HG03460 (cell line): ENCODE data around the gene PAX8.

Experiments
- ATAC-seq: cut with Tn5 transposase; IDR thresholded peaks from one replicate; pipeline ENCODE4 v1.9.1; 2021; ENCODE audit not compliant: unreplicated experiment

Gene PAX8

GRCh38 chr2:113209011-113209645 is 69.6 kb downstream of the PAX8 start:
- ATAC-seq = no peak

DNA sequence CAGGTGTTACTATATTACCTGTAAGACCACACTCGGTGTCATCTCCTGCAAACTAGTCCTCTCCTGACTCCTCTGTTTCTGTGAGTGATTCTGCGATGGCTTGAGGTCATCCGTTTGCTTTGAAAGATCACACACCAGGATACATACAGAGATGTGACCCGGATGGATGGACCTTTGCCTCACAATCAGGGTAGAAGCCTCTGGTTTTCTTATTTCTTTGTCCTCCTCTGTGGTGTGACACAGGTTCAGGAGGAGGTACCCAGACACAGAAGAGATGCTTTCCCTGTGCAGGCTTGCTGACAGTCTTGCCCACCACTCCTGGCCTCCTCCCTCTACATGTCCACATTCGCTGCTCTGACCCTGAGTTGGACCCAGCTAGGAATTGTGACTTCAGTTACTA is 70.3 kb downstream of the PAX8 start:
- no peak for ATAC-seq

DNA sequence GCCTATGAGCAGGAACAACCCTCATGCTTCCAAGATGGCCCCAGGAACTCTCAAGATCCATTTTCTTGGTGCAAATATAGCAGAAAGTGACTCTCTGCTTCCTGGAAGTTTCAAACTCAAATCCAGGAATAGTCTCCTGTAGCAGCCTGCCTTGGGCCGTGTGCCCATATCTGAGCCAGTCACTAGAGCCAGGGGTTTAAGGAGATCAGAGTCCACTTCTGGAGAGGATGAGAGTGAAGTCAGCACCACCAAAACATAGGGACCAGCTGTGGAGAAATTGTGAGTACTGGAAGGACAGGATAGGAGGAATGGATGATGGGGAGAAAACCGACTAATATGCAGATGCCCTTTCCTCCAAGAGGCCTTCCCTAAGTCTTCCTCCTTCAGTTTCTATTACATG is 71.7 kb downstream of the PAX8 start:
- no peak for ATAC-seq

DNA sequence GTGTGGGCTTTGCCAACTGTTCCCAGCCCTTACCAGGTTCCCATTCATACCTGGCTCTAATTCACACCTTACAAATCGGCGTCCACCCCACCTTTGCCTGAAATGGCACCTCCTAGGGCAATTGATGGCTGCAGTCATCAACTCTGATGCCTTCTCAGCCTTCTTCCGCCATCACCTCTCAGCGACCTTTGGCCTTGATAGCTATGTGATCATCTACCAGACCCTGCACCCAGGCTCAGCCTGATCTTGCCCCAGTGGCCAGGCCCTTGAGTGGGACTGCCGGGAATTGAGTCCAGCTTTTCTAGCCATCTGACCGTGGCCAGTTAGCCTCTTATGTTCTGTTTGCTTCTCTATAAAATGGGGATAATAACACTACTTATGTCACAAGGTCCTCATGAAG is 72.5 kb downstream of the PAX8 start:
- no peak for ATAC-seq

GRCh38 chr2:113203901-113204519 is 74.7 kb downstream of the PAX8 start:
- no peak for ATAC-seq

DNA sequence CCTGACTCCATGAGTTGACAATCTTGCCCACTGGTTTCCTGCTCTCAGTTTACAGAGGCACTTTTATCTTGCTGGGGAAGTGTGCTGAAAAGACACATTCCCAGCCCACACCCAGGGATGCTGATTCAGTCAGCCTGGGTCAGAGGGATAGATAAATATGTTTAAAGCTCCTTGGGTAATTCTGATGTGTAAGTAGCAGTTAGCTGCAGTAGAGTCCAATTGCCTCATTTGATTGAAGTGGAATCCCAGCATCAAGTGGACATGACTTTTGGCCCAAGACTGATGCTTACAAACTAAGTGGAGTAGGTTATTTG is 75.5 kb downstream of the PAX8 start:
- ATAC-seq = no peak

- ATAC-seq = no peak
Observed at GRCh38 chr2:113202305-113203216, 76.2 kb downstream of the PAX8 start.

- ATAC-seq = no peak
Observed at GRCh38 chr2:113201496-113202304, 77.0 kb downstream of the PAX8 start.

DNA sequence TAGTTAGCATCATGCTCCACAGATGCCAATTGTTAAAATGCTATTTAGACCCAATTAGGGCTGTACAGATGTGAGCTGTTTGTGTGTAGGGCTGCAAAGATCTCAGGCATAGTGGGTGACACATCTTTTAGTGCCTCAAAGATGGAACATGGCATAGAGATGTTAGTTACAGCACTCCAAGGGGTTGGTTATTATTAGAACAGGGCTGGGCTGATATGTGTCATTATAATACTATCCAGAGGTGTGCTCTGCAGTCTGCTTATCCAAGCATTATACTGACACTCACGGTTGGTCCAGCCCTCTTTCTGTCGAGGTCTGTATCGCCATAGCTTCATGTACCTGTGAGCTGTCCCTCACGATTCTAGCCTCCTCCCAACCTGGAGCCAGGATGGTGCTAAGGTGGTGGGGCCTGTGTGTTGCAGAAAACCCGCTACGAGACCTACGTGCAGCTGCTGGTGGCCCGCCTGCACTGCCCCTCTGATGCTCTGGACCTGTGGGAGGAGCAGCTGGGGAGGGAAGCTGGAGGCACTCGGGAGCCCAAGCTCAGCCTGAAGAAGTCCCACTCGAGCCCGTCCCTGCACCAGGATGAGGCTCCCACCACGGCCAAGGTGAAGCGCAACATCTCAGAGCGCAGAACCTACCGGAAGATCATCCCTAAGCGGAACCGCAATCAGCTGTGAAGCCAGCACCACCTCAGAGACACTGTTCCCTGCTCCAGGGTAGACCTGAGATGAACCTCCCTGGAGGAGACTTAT is 77.8 kb downstream of the PAX8 start:
- no peak for ATAC-seq

DNA sequence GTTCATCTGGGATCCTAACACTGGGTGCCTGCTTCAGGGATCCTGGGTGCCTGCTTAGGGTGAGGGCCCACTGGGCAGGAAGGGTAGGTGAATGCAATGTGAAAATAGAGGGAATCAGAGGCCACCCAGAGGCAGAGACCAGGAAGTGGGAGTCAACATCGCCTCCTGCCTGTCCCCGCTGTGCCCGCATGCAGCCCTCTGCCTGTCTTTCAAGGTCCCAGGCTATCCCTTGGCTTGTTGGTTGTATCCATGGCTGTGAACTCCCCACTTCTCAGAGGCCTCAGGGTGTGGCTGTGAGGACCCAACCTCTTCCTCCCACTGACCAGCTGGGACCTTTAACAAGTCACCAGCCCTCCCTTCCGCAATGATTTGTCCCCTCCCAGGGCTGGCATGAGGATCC is 78.5 kb downstream of the PAX8 start:
- ATAC-seq = no peak

- ATAC-seq = peak; percentile 86
Observed at GRCh38 chr2:113198790-113199612, 79.7 kb downstream of the PAX8 start.

GRCh38 chr2:113198048-113198789 is 80.5 kb downstream of the PAX8 start:
- peak; percentile 8 for ATAC-seq

GRCh38 chr2:113197347-113198047 is 81.2 kb downstream of the PAX8 start:
- ATAC-seq = no peak

DNA sequence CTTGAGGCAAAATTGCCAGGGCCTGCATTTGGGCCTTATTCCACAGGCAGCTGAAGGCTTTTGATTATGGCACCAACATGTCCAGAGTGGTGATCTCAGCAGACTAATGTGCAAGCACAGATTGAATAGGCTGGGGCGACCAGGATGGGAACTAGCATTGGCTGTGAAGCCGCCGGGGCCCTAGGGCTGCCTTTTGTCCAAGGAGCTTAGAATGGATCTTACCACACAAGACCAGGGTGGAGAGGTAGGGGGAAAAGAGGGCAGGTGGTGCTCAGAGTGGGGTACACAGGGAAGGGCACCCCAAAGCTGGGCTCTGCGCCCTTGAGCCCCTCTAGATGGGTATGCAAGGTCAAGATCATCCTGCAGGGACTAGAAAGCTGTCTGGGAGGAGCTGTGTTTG is 81.9 kb downstream of the PAX8 start:
- no peak for ATAC-seq

GRCh38 chr2:113195923-113196501 is 82.7 kb downstream of the PAX8 start:
- ATAC-seq = no peak

DNA sequence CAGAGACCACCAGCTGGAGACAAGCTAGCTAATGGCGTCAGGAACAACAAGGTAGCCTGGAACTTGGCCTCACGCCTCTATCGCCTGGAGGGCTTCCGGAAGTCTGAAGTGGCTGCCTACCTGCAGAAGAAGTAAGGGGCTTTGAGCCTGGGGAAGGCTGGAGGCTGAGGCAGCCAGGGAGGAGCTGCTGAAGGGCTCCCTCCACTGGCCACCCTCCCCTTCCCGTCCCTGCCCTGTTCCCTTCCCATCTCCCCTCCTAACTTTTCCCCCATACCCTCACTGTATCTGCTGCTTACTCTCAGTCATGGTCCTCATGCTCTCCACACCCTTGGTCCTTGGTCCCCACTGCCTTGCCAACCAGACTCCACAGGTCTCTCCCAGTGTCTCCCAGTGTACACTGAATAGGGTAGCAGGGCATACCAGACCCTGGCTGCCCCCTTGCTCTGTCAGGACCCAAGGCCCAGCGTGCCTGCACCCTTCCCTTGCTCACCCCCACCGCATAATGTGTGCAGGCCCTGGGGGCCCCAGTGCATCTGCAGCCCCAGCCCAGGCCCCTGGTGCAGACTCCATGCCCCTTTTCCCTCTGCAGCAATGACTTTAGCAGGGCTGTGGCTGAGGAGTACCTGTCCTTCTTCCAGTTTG is 86.1 kb downstream of the PAX8 start:
- ATAC-seq = no peak

DNA sequence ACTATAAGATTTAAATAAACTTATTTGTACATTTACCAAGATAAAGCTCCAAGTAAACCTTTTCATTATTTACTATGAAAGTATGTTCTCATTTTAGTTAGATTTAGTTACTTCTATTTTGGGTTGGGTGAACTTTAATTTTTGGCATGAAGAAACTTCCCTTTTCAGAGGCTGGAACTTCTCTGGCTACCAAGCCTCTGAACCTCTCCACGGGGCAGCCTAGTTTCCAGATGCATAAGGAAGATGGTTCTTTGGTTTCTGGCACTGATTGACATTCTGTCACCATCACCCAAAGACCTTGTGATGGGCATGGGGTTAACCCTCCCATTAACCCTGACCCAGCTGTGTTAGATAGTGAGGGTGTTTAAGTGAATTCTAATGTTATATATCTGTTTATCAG is 87.8 kb downstream of the PAX8 start:
- no peak for ATAC-seq

DNA sequence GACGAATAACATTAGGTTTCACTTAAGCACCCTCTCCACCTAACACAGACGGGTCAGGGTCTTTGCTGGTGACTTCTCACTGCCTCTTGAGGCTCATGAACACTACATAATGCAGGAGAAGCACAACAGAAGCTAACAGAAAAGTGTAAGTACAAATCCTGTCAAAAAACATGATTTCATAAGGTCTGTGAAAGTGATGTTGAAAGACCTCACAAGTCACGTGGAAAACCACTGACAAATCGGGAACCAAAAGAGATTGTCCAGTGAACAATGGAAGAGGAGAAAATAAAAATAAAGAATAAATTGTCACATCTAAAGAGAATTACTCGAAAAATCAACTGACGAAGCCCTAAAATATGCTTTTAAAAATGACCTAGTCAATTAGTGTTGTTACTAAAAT is 91.0 kb downstream of the PAX8 start:
- ATAC-seq = no peak
